A673 (cell line): ENCODE results near the gene AGMO.

Source experiments
- EZH2 ChIP-seq: fragments of 200-600 bp; sonication (generic); IDR thresholded peaks from 2 replicates; pipeline ENCODE4 v1.6.1; 2017; ENCODE audit warnings: borderline replicate concordance, low read depth, mild to moderate bottlenecking, mixed read lengths, antibody characterized with exemption, low read length; ENCODE audit not compliant: poor library complexity, severe bottlenecking
- TF ChIP-seq, protein P1 (sequence below): fragments of 300-800, 200-600 bp; sonication (generic); conservative IDR thresholded peaks from 2 replicates; pipeline ENCODE4 v1.5.1; 2017; ENCODE audit warnings: low read depth, mild to moderate bottlenecking, antibody characterized with exemption, low read length, moderate library complexity, mixed read lengths

DNA sequence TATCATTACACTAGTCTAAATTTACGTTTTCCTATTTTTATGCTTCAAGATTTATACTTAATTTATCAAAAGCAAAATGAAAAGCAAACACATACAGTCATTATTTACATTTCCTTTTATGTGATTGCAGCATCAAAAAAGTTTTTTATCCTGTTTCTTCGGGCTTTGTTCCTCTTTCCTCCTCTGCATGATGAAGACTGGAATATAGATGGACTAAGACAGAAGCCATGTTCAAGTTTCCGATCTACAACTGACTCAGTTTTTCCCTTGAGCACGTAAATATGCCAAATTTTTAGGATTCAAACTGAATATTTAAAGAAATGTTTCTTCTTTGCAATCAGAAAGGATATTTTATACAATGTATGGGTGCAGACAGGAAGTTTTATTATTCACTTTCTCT, 385.7 kb downstream of the AGMO start:
- TF ChIP-seq, protein P1, sequence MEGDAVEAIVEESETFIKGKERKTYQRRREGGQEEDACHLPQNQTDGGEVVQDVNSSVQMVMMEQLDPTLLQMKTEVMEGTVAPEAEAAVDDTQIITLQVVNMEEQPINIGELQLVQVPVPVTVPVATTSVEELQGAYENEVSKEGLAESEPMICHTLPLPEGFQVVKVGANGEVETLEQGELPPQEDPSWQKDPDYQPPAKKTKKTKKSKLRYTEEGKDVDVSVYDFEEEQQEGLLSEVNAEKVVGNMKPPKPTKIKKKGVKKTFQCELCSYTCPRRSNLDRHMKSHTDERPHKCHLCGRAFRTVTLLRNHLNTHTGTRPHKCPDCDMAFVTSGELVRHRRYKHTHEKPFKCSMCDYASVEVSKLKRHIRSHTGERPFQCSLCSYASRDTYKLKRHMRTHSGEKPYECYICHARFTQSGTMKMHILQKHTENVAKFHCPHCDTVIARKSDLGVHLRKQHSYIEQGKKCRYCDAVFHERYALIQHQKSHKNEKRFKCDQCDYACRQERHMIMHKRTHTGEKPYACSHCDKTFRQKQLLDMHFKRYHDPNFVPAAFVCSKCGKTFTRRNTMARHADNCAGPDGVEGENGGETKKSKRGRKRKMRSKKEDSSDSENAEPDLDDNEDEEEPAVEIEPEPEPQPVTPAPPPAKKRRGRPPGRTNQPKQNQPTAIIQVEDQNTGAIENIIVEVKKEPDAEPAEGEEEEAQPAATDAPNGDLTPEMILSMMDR, result no peak
- no peak for TF ChIP-seq EZH2
